ENCODE data around the gene LRFN2.

Gene LRFN2

DNA sequence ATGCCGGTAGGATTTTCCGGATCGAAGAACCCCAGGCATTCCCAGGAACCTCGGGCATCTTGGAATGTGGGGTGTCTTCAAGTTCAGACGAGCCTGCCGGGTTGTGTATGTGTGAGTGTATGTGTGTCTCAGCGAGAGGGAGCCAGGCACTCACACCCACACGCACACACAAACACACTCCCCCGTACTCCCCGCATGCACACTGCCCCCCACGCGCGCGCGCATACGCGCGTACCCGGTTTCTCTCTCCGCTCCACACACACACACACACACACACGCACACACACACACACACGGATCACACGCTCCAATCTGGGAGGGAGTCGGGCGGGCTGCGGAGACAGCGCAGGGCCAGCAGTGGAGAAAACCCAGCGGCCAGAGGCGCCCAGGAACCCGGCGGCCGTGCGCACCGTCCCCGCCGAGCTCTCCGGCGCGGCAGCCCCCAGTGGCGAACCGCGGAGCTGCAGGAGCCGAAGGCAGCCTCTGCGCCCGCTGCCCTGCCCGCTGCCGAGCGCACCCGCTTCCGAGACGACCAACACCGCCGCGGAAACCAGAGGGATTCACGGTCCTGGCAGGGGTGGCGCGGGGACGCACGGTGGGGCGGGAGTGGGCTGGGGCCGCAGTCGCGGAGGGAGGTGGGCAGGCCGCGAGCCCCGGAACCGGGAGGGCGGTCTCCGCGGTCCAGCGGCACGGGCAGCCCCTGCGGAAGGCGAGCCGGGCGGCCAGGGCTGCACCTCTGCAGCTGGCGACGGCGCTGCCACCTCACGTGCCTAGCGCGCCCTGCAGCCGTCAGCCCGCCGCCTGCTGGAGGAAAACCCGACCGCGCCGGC lies at the start of gene LRFN2:
Gene LRFN2, minus strand, starts transcription at position 125 of the 830 bp plus-strand sequence.
- peak; percentile 62 for DNase-seq

DNA sequence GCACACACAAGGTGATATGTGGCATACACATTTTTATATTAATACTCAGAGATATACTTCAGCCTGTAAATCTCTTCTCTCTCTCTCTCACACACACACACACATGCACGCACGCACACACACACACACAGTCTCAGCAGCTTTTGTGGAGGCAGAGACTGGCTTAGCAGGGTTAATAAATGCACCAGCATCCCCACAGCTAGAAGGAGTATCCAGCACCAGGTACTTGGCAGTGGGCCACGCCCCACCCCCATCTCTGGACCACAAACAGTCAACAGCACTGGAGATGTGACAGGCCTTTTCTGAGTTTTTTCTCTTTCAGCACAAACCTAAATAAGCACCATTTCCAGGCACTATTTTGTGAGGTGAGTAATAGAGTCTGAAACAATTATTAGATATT lies 47.3 kb upstream of the LRFN2 start:
- no peak for DNase-seq

DNA sequence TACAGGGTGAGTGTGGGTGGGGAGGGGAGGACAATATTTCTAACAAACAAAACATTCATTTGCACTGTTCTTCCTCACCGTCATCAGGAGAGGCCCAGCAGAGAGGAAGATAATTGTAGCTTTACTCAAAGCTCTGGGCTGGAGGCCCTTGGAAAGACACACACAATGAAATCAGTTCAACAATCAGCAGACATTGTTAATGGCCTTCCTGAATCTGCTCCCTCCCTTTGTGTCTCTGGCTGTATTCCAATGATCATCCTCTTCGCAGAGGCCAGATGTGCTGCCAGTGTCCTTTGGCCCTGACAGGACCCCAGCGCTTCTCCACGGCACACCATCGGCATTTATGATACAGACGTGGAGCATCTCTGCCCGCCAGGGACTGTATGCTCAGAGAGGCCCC lies 44.6 kb upstream of the LRFN2 start:
- no peak for DNase-seq

DNA sequence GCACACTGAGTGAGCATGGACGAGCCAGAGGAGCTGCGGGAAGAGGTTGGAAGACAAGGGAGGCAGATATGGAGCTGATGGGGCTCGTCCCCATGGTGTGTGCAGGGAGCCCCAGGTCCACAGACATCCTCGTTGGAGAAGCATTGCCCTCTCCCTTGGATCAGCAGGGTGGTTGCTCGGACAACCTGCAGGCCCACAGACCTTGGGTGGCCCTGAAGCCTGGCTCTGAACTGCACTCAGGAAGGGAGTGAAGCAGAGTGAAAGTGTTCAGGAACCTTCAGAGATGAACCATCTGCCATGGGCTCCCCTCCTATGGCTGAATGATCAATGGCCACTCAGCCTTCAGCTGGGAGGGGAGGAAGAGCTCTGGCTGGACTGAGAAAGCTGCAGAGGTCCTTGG lies 43.3 kb upstream of the LRFN2 start:
- DNase-seq = no peak

DNA sequence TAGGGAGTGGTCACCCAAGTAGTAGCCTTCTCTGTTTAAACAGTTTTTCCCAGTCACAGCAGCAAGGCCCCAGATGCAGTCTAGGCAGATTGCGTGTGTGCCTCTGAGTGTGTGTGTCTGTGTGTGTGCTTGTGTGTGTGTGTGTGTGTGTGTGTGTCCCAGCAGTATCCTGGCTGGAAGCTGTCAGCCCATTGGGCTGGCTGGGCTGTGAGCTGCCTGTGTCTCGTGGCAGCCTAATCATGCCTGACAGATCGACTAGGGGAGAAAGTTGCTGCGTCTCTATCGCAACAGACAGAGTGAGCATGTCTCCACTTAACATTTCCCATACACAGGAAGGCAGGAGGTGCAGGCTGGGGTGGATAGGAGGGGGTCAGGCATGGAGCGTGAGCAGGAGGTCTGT lies 42.9 kb upstream of the LRFN2 start:
- no peak for DNase-seq

DNA sequence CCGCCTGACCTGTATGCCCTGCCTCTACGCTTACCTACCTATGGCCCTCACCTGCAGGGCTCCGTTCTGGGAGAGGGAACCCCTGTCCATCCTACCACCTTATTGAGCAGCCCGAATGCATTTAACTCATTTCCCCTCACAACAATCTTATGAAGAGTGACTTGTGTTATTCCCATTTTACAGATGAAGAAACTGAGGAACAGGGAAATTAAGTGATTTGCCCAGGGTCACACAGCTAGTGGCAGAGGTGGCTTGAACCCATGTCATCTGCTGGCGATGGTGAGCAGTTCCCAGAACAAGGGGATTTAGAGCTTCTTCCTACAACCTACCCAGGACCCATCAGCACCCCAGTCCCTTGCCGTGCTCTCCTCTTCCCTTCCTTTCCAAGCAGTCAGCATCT lies 42.3 kb upstream of the LRFN2 start:
- DNase-seq = no peak

DNA sequence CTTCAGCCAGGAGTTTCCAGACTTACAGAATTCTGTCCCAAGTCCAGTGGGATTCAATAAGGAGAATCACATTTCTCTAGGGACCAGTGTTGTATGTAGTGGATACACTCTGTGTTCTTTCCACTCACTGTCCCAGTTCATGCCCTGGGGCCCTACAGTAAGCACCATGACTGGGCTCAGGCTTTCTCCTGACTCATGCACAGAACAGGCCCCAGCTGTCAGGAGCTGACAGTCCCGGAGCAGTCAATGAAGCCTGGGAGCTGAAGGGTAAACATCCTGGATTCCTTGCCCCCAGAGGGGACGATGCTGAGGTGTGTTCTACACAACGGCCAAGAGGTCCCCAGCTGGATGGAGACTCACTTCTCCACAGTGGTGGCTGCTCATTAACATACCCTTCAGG lies 40.2 kb upstream of the LRFN2 start:
- DNase-seq = no peak

DNA sequence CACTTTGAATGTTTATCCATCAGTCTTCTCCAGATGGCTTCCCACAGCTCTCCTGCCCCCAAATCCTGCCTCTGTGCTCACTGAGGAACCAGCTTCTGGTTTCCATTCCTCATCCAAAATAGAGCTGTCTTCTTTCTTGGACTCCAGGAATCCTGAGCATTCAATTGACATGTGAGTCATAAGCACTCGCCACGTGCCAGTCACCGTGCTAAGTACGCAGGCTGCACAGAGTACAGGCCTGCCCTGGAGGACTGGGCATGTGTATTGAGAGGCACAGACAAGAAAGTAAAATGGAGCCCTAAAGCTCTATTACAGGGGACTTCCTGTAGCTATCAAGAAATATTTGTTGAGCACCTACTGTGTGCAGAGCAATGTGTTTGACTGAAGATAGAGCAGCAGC lies 39.7 kb upstream of the LRFN2 start:
- DNase-seq = peak; percentile 10

DNA sequence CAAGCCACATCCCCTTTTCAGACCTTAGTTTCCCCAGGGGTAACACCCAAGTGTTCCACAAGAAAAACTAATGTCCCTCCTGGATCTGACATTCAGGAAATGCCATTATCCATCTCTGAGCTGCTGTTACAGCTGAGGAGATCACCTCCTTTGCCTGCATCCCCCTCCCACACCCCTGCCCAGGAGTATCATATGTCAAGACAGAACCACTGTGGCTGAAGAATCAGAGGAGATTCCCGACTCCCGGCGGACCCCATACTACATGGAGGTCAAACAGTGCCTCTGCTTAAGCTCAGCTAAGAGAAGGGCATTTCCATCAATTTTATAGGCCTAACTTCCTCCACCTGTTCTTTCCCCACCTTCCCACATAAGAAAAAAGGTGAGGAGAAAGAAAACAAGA lies 36.8 kb upstream of the LRFN2 start:
- no peak for DNase-seq

DNA sequence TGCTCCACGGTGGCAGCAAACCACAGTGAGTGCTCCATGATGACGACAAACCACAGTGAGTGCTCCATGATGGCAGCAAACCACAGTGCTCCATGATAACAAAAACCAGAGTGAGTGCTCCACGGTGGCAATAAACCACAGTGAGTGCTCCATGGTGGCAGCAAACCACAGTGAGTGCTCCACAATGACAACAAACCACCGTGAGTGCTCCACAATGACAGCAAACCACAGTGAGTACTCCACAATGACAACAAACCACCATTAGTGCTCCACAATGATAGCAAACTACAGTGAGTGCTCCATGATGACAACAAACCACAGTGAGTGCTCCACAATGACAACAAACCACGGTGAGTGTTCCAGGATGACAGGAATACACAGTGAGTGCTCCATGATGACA lies 36.0 kb upstream of the LRFN2 start:
- DNase-seq = no peak

DNA sequence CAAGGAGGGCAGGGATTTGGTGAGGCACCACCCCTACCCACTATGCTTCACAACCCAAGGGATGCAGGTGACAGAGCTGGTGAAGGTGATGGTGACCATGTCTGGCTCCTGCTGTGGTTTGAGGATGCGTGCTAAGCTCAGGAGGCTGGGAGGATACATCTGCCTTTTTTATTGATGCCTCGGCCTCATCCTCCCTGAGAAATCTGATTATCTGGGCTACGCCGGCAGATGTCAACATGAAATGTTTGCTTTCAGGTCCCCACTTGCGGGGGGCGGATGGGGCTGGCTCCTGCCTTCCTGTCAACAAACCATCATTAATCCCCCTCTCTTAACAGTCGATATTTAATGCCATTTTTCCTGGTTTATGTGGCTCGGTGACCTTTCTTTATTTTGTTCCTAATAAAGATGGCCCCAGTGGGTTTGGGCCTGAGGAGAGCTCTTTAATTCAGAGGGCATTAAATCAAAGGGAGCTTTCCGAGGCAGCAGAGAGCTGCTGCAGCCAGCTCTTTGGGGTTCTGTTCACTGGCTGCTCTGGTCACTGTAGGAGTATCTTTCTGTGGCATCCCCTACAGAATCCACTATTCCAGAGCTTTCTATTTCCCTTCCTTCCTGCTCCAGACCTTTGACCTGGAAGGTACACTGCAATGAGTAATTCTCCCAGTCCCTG lies 33.5 kb upstream of the LRFN2 start:
- no peak for DNase-seq

DNA sequence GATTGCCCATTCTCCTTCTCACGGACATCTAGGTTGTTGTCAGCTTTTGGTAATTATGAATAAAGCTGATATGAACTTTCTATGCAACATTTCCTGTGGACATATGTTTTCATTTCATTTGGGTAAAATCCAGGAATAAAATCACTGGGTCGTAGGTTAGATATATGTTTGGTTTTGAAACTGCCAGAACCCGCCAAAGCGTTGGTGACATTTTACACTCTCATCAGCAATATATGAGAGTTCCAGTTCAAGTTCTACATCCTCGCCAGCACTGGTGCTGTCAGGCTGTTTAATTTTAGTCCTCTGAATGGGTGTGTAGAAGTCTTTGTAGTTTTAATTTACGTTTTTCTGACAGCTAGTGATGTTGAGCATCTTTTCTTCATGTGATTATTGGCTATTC lies 27.5 kb upstream of the LRFN2 start:
- DNase-seq = no peak

DNA sequence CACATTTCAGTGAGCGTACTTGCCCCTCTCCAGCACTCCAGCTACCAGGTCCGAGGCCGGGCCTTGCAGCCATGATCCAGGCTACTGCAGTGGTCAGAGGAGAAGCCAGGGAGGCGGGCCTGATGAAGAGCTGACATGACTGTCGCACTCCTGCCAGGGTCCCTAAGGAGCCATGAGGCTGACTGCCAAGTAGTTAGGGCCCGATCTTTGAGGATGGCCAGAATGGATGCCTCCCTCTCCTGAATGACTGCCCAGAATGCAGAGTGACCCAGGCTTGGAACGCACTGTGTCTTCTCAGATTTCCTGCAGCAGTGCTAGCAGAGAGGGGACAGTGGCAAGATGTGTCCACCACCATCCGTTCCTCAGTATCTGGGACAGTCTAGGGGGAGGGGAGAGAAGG lies 24.7 kb upstream of the LRFN2 start:
- no peak for DNase-seq

DNA sequence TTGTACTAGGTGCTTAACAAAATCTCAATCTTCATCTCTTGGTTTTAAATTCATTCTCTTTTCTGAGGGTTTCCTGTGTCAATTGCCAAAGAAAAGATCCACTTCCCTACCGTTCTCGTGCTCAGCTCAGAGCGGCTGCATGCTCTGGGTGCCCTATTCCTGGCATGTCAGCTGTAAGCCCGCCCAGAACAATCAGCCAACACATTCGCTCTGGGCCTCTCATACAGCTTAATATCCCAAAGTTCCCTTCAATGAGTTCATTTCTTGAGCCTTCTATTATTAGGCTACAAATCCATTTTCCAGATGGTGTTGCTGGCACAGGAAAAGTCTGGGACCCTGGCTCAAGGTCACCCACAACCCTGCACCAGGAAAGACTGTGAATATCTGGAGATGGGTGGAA lies 24.3 kb upstream of the LRFN2 start:
- no peak for DNase-seq

DNA sequence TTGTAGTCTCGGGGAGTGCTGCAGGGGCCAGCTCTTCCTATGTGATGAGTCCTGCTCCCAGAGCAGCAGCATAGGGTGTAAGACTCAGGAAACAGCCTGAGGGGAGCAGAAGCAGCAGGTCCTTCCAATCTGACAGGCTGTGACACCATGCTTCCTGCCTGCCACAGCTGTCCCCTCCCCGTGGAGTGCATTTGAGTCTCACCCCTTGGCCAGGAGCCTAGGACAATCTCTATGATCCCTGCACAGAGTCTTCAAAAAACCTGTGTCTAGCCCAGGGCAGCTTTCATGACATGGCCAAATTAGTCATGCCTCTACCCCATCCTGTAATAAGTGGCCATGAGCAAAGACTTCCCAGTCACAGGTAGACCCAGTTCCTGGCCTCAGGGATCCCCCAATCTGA lies 23.1 kb upstream of the LRFN2 start:
- no peak for DNase-seq

DNA sequence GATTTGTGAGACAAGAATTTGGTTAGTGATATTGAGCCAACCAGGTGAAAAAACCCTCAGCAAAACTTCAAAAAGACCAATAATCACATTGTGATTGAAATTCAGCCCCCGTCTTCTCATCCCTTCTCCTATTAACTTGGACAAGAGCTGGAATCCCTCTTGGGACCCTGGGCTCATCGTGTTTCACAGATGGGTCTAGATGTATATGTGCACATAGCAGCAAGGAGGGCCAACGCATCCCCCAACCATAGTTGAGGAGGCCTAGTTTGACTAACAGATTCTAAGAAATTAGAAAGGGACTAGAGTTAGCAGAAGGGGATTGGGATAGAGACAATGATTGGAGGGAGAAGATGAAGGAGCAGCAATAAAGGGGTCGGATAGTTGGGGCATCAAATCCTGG lies 19.8 kb upstream of the LRFN2 start:
- DNase-seq = no peak

DNA sequence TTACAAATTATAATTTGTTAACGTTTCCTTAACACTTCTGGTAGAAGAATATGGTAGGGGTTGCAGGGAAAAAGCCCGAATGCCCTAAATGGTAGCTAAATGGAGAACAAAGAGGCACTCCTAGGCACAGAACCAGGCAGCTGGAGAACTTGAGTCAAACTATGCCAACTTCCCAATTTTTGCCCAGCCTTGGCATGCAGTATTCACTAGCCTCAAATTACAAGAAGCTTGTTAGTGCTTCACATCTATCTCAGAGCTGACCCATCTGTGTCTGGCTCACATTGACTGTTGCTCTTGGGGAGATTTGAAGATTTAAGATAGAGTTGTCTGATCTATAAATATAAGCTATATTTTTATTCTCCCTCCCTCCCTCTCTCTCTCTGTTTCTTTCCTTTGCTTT lies 19.4 kb upstream of the LRFN2 start:
- no peak for DNase-seq

DNA sequence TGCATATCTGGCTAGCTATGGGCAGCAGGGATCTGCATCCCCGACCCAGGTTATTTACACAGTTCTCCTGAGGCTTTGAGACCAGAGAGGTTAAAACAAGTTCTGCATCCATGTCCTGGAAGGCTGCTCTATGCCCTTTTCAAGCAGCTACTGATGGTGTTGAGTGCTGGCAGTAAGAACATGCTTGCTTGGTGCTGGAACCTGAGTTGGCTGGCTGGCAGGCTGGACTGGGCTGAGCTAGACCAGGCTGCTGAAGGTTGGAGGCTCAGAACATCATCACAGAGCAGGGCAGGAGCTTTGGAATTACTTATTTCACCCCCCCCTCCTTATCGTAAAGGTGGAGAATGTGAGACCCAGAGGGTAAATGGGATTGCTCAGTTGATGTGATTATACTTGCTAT lies 16.9 kb upstream of the LRFN2 start:
- DNase-seq = no peak

DNA sequence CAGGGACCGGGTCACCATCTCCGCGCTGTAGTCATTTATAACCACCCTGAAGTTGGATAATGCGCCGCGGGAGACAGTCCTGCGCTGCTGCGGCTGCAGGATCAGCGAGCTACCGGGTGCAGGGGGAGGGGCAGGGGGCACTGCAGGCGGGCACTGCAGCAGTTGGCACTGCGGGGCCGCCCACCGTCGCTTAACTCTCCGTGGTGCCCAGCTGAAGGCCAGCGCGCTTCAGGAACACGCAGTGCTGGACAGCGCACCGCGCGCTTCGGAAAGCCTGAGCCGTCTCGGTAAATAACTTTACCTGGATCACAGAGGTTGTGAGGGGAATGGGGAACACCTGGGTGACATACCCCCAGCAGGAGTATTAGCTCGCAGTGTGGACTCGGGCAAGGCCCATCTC lies 12.4 kb upstream of the LRFN2 start:
- DNase-seq = no peak

DNA sequence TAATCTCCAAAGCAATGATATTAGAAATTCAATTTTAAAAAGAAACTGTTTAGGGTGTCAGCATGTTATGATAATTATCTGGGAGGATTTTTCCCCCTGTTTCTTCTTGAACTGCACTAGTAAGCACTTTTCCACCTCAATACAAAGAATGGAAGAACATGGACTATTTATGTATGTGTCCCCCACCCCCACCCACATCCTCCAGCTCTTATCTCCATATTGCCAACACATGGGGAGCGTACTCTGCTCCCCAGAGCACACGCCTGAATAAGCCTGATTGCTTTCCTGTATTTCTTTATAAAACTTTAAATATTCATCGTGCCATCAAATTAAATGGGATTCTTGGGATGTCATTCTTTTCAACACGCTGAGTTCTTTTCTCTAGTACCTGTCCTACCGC lies 11.4 kb upstream of the LRFN2 start:
- no peak for DNase-seq

DNA sequence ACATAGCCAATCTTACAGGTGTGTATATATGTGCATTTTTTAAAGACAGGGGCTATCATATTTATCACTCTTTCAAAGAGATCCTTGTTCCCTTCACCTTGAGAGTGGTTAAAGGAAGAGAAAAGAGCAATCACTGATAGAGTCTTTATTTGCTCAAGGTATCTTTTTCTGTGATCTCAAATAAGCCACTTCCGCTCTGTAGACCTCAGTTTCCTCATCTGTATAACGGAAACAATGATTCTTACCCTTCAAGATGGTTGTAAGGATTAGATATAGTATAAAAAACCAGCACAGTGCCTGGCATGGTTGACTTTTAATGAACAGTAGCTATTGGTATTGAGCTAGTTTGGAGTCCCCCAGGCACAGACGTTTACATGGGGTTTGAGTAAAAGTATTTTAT lies 10.1 kb upstream of the LRFN2 start:
- DNase-seq = no peak

DNA sequence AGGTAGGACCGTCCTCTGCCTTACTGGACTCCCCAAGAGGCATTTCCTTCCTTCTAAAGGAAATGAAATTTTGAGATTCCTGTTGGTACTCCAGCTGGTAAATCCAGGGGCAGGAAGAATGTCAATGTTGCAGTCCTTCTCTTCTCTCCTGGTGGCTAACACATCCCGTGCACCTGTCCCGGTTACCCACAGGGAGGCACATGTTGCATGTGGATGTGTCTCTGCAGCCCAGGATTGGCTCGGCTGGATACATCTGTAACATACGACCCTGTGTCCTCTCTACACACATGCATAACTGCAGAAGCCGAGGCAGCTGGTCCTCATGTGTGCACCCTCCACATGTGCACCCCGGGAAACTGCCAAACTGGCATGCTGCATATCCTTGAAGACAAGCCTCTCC lies 1.3 kb upstream of the LRFN2 start:
- DNase-seq = no peak

DNA sequence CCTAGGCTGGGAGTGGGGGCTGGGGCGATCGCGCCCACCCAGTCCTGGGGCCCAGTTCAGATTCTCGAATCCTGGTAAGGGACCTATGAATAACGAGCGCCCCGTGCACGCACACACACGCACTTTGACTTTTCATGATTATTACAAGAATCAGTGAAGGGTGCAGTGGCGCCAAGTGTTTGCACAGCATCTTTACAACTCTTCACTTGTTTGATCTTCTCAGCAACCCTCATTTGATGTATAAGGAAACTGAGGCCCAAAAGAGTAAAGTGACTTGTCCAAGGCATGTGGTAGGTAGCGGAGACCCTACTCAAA lies 863 bp upstream of the LRFN2 start:
- no peak for DNase-seq

DNA sequence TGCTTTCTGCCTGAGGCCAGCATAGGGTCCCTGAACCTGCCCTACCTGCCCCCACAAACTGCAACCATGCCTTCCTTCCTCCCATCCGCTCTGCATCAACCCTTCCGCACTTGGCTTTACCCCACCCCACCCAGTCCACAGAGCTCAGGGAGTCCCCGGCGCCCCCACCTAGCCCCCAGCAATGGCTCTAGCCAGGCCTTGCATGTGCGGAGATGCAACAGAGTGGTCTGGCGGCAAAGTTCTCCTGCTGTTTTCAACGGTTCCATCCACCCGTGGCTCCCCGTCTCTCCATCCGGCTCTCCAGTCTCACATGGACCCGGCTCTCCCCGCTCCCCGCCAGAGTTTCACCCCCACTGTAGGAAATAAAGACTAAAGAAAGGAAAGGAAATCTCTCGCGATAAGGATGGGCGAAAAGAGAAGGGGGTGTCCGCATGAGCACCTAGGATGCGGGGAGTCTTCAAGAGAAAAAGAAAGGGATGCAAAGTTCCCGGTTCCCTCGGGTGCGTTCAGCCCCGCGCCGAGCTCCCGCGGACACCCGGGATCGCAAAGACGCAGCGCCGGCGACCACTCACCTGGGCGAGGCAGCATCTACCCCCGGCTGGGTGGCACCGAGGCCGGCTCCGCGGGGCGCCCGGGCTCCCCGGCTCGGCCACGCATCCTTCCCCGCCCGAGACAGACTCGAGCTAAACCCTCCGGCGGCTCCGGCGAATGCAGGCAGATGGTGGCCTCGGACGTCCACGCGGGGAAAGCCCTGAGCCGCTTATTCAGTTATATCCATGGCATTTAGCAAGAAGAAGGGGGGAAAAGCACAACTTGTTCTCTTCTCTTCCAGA lies 579 bp downstream of the LRFN2 start:
- DNase-seq = no peak
